Mesothelial cell of epicardium (in vitro differentiated cells): ENCODE measurements around the gene ARL6IP5. TPM values are rescaled to one million over a fixed set of nuclear protein-coding genes. Genes with fewer than 3 reads are reported as not detected.

ENCODE experiments used
- DNase-seq, 2 experiments: peaks; one replicate each; pipeline ENCODE4 v3.0.0; 2021; ENCODE audit warnings: low spot score in 2 of 2; ENCODE audit not compliant: unreplicated experiment in 2 of 2
- H3K27ac Mint-ChIP-seq: 2 replicates; pipeline ENCODE4 v1.8.0; 2021; ENCODE audit warnings: mixed read lengths
- H3K27me3 Mint-ChIP-seq: 2 replicates; pipeline ENCODE4 v1.8.0; 2021; ENCODE audit warnings: low read depth, mixed read lengths
- H3K36me3 Mint-ChIP-seq: 2 replicates; pipeline ENCODE4 v1.8.0; 2021; ENCODE audit warnings: mixed read lengths
- H3K4me1 Mint-ChIP-seq: 2 replicates; pipeline ENCODE4 v1.8.0; 2021; ENCODE audit warnings: mixed read lengths
- H3K4me3 Mint-ChIP-seq: 2 replicates; pipeline ENCODE4 v1.8.0; 2021; ENCODE audit warnings: mild to moderate bottlenecking, moderate library complexity, mixed read lengths
- H3K9me3 Mint-ChIP-seq: 2 replicates; pipeline ENCODE4 v1.8.0; 2021; ENCODE audit warnings: mixed read lengths
- total RNA-seq: library from RNA; stranded (reverse); gene quantifications from 3 replicates; pipeline ENCODE4 v1.2.1, GENCODE V29; 2021
- TF ChIP-seq, protein P1 (sequence below): fragments of 200-600 bp; sonication (generic); IDR thresholded peaks from one replicate; pipeline ENCODE4 v1.5.0; 2021; ENCODE audit warnings: antibody characterized with exemption; ENCODE audit not compliant: unreplicated experiment

The ARL6IP5 gene, protein sequence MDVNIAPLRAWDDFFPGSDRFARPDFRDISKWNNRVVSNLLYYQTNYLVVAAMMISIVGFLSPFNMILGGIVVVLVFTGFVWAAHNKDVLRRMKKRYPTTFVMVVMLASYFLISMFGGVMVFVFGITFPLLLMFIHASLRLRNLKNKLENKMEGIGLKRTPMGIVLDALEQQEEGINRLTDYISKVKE
- 45.6 to 48.9 TPM (median 46.5 TPM) in 3 replicates for total RNA-seq

- peaks cover 48% of the 10 kb centered on the region for H3K4me1 Mint-ChIP-seq
- H3K27me3 Mint-ChIP-seq, result no peaks in the 10 kb centered on the region
- peak; percentile 78 to 88 for DNase-seq
- TF ChIP-seq, protein P1, sequence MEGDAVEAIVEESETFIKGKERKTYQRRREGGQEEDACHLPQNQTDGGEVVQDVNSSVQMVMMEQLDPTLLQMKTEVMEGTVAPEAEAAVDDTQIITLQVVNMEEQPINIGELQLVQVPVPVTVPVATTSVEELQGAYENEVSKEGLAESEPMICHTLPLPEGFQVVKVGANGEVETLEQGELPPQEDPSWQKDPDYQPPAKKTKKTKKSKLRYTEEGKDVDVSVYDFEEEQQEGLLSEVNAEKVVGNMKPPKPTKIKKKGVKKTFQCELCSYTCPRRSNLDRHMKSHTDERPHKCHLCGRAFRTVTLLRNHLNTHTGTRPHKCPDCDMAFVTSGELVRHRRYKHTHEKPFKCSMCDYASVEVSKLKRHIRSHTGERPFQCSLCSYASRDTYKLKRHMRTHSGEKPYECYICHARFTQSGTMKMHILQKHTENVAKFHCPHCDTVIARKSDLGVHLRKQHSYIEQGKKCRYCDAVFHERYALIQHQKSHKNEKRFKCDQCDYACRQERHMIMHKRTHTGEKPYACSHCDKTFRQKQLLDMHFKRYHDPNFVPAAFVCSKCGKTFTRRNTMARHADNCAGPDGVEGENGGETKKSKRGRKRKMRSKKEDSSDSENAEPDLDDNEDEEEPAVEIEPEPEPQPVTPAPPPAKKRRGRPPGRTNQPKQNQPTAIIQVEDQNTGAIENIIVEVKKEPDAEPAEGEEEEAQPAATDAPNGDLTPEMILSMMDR, result no peak
- H3K4me3 Mint-ChIP-seq, result peak within 1 kb of the TSS; percentile 95
- H3K36me3 Mint-ChIP-seq, result no peaks in the 10 kb centered on the region
- H3K9me3 Mint-ChIP-seq, result no peaks in the 10 kb centered on the region
- H3K27ac Mint-ChIP-seq, result peak within 1 kb of the TSS; percentile 94
Observed at GRCh38 chr3:69084326-69085167, at the start of gene ARL6IP5. TSS of gene ARL6IP5 (plus strand) at chr3:69084937. CDS start at chr3:69085048, 111 bp downstream.

DNA sequence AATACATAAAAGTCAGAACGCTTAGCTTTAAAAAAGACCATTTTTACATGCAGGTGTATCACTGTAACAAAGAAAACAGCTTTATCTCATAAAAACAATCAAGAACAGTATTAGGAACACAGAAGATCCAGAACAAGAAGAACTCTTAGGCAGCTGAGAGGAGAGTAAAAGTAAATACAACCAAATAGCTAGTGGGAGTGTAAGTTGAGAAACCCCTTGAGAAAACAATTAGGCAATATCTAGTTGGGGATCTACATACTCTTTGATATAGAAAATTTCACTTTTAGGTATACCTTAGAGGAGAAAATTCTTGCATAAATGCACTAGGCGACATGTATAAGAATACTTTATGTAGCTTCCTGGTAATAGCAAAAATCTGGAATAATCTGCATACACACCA, 40.1 kb upstream of the ARL6IP5 start:
- TF ChIP-seq, protein P1, result no peak
- H3K27me3 Mint-ChIP-seq, result no peaks in the 10 kb centered on the region
- DNase-seq, result no peak
- H3K4me3 Mint-ChIP-seq, result no peak overlapping the region
- H3K27ac Mint-ChIP-seq, result no peak overlapping the region
- H3K9me3 Mint-ChIP-seq, result no peaks in the 10 kb centered on the region
- H3K4me1 Mint-ChIP-seq, result peaks cover 12% of the 10 kb centered on the region
- H3K36me3 Mint-ChIP-seq, result peaks cover 30% of the 10 kb centered on the region

- TF ChIP-seq, protein P1, result no peak
- no peak for DNase-seq
- no peak overlapping the region for H3K27ac Mint-ChIP-seq
- no peaks in the 10 kb centered on the region for H3K27me3 Mint-ChIP-seq
- no peak overlapping the region for H3K4me3 Mint-ChIP-seq
- no peaks in the 10 kb centered on the region for H3K9me3 Mint-ChIP-seq
- H3K36me3 Mint-ChIP-seq, result peaks cover 20% of the 10 kb centered on the region
- peaks cover 30% of the 10 kb centered on the region for H3K4me1 Mint-ChIP-seq
Observed at GRCh38 chr3:69048990-69049389, 35.7 kb upstream of the ARL6IP5 start.

DNA sequence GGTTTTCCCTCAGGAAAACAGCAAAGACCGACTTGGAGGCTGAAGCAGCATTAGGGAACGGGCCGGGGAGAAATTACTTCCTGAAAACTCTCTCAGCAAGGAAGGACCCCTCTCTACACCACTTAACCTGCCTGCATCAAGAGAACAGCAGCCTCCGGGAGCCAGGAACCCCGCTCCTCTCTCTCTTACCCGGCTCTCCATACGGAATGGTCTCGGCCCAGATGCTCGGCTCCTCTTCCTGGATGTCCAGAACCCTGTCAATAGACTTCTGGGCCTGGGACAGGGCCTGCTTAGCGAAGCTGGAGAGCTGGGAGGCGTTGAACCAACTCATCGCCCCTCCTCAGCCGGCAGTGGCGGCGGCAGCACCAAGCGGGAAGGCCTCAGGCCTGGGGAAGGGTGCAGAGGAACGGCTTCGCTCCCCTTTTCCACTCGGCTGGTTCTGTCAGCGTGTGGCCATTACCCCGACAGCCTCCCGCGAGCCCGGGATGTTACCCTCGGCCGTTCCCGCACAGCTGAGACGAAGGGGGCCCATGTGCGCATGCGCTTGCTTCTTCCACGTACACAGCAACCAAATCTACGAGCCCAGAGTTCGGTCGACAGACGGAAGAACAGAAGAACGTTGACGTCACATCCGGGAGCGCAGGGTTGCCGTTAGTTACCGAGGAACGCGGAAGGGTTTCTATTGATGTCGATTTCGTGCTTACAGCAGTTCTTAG, 32.8 kb upstream of the ARL6IP5 start, which contains the start of gene TMF1:
TSS of gene TMF1 (minus strand) at position 578 of the 716 bp plus-strand sequence. CDS start at position 331, 247 bp downstream.
- Mint-ChIP-seq H3K4me1 (peaks cover 30% of the 10 kb centered on the region), H3K9me3 (no peaks in the 10 kb centered on the region), H3K36me3 (peaks cover 21% of the 10 kb centered on the region), H3K27ac (peak within 1 kb of the TSS; percentile 100), H3K4me3 (peak within 1 kb of the TSS; percentile 99), H3K27me3 (no peaks in the 10 kb centered on the region)
- DNase-seq, result peak; percentile 96 to 98
- TF ChIP-seq, protein P1, result no peak

DNA sequence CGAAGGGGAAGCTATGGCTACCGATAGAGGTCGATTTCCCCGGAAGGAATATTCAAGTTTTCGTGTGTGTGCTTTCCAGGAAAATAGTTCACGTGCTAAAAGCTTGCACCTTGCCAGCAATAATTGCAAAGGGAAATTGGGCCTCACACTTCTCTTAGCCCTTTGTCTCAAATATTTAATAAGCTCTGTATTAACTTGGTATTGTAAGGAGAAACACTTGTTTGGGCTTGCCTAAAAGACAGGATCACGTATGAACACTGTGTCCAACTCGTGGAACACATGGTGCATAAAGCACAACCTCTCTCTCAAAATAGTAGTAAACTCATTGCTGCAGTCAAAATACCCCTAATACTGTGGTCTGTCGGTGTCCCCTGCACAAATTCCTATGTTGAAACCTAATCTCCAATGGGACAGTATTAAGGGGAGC, 32.3 kb upstream of the ARL6IP5 start:
- H3K27me3 Mint-ChIP-seq, result no peaks in the 10 kb centered on the region
- H3K27ac Mint-ChIP-seq, result peak overlapping the region; percentile 100
- no peak for DNase-seq
- H3K4me3 Mint-ChIP-seq, result peak overlapping the region; percentile 99
- H3K4me1 Mint-ChIP-seq, result peaks cover 27% of the 10 kb centered on the region
- no peaks in the 10 kb centered on the region for H3K9me3 Mint-ChIP-seq
- H3K36me3 Mint-ChIP-seq, result peaks cover 22% of the 10 kb centered on the region
- TF ChIP-seq, protein P1, result no peak
